Measurements from ENCODE around the gene PTPRCAP.

The PTPRCAP gene

GRCh38 chr11:67457453-67457852 lies 20.0 kb upstream of the PTPRCAP start:
- no peak for DNase-seq (ENCODE audit: low read depth)
- H3K4me3 ChIP-seq (ENCODE audit: low read depth, low read length), result no peak overlapping the region
- TF ChIP-seq, protein P1, sequence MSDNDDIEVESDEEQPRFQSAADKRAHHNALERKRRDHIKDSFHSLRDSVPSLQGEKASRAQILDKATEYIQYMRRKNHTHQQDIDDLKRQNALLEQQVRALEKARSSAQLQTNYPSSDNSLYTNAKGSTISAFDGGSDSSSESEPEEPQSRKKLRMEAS (IDR thresholded peaks at IDR 0.05; ENCODE audit: low read depth, low read length), result no peak
- TF ChIP-seq POLR2A (IDR thresholded peaks at IDR 0.05; ENCODE audit: extremely low read depth, insufficient read length), result no peak
- no peak for TF ChIP-seq MYC (IDR thresholded peaks at IDR 0.05; ENCODE audit: low read depth, low read length)
- TF ChIP-seq, protein P2, sequence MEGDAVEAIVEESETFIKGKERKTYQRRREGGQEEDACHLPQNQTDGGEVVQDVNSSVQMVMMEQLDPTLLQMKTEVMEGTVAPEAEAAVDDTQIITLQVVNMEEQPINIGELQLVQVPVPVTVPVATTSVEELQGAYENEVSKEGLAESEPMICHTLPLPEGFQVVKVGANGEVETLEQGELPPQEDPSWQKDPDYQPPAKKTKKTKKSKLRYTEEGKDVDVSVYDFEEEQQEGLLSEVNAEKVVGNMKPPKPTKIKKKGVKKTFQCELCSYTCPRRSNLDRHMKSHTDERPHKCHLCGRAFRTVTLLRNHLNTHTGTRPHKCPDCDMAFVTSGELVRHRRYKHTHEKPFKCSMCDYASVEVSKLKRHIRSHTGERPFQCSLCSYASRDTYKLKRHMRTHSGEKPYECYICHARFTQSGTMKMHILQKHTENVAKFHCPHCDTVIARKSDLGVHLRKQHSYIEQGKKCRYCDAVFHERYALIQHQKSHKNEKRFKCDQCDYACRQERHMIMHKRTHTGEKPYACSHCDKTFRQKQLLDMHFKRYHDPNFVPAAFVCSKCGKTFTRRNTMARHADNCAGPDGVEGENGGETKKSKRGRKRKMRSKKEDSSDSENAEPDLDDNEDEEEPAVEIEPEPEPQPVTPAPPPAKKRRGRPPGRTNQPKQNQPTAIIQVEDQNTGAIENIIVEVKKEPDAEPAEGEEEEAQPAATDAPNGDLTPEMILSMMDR (IDR thresholded peaks at IDR 0.05; ENCODE audit: low read depth, low read length), result no peak

- no peak overlapping the region for H3K4me3 ChIP-seq (ENCODE audit: low read depth, low read length)
- TF ChIP-seq MYC (IDR thresholded peaks at IDR 0.05; ENCODE audit: low read depth, low read length) (no peak), POLR2A (IDR thresholded peaks at IDR 0.05; ENCODE audit: extremely low read depth, insufficient read length) (no peak)
- TF ChIP-seq, protein P1 (IDR thresholded peaks at IDR 0.05; ENCODE audit: low read depth, low read length), result no peak
- TF ChIP-seq, protein P2 (IDR thresholded peaks at IDR 0.05; ENCODE audit: low read depth, low read length), result no peak
- DNase-seq (ENCODE audit: low read depth), result no peak
These were observed 18.7 kb upstream of the PTPRCAP start for GRCh38 chr11:67456068-67456705.

- TF ChIP-seq POLR2A (IDR thresholded peaks at IDR 0.05; ENCODE audit: extremely low read depth, insufficient read length) (no peak), MYC (IDR thresholded peaks at IDR 0.05; ENCODE audit: low read depth, low read length) (no peak)
- TF ChIP-seq, protein P1 (IDR thresholded peaks at IDR 0.05; ENCODE audit: low read depth, low read length), result no peak
- TF ChIP-seq, protein P2 (IDR thresholded peaks at IDR 0.05; ENCODE audit: low read depth, low read length), result no peak
- DNase-seq (ENCODE audit: low read depth), result no peak
- H3K4me3 ChIP-seq (ENCODE audit: low read depth, low read length), result no peak within 1 kb of the TSS
These were observed 17.6 kb upstream of the PTPRCAP start, which contains the start of gene CABP4 for GRCh38 chr11:67455054-67455453. Gene CABP4 (plus strand): TSS chr11:67455354. CDS start chr11:67455424, 70 bp downstream.

DNA sequence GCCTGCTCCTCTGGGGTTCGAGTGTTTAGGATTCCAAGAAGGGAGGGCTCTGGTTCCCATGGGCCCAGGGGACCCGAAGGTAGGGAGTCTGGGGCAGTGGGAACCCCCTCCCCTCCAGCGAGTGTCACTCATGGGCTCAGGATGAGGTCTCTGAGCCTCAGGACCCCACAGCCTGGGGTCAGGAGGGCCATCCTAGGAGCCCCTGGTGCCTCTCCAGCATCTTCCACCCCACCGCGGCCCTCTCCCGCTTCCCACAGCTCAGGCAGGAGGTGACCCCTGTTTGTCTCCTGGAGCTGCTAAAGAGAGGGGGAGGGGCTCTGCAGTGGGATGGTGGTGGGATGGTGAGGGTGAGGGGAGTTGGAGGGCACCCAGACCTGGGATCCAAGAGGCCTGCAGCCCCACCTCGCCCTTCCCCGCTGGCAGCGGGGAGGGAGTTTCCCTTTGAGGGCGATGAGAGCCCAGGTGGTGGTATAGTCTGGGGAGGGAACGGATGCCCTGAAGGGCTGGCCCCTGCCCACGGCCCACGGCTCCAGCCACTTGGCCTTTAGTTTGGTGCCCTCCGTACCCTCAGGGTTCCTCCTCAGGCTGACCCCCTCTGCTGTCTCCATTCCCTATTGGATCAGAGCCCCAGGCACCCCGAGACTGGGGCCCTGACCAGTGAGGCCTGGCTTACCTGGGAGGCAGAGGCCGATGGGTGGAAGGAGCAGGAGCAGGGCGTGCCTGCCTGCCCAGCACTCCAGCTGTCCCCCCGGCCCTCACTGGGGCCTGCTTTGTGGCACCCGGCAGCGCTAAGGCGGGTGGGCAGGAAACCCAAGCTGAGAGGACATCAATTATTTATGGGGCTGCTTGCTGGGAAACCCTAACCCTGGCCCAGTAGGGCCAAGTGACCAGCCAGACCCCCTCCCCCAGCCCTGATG lies 16.6 kb upstream of the PTPRCAP start:
- DNase-seq (ENCODE audit: low read depth), result no peak
- TF ChIP-seq, protein P2 (IDR thresholded peaks at IDR 0.05; ENCODE audit: low read depth, low read length), result no peak
- TF ChIP-seq, protein P1 (IDR thresholded peaks at IDR 0.05; ENCODE audit: low read depth, low read length), result no peak
- no peak for TF ChIP-seq MYC (IDR thresholded peaks at IDR 0.05; ENCODE audit: low read depth, low read length)
- no peak for TF ChIP-seq POLR2A (IDR thresholded peaks at IDR 0.05; ENCODE audit: extremely low read depth, insufficient read length)
- H3K4me3 ChIP-seq (ENCODE audit: low read depth, low read length), result no peak overlapping the region

DNA sequence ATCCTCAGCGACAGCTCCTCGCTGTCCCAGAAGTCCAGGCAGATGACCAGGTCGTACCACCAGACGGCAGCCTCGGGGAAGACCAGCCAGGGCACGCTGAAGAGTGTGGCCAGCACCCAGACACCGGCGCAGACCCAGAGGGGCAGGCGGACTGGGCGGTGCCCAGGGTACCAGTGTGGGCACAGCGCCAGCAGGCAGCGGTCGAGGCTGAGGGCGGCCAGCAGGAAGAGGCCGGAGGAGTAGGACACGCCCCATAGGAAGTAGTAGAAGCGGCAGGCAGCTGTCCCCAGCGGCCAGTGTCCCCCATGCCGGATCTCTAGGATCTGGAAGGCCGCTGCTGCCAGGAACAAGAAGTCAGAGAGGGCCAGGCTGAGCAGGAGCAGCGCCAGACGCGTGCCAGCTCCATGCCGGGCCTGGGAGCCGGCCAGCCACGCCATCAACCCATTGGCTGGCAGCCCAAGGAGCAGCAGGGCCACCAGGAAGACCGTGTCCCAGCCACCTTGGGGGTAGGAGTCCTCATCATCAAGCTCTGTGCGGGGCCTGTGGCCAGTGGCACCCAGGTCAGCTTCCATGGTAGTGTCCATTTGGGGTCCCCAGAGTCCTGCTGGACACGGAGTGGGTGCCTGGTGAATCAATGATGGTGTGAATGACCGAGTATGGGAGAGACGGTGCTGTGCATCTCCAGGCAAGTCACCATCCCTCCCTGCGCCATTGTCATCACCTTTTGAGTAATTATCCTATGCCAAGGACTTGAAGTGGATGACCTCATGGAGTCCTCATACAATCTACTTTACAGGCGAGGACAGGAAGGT lies 14.9 kb upstream of the PTPRCAP start, which contains the start of gene GPR152:
Gene GPR152 (minus strand): TSS at position 589 of the 812 bp plus-strand sequence. CDS start 5 bp downstream, at position 584.
- H3K4me3 ChIP-seq (ENCODE audit: low read depth, low read length), result no peak within 1 kb of the TSS
- no peak for DNase-seq (ENCODE audit: low read depth)
- no peak for TF ChIP-seq POLR2A (IDR thresholded peaks at IDR 0.05; ENCODE audit: extremely low read depth, insufficient read length)
- TF ChIP-seq, protein P2 (IDR thresholded peaks at IDR 0.05; ENCODE audit: low read depth, low read length), result no peak
- TF ChIP-seq MYC (IDR thresholded peaks at IDR 0.05; ENCODE audit: low read depth, low read length), result no peak
- TF ChIP-seq, protein P1 (IDR thresholded peaks at IDR 0.05; ENCODE audit: low read depth, low read length), result no peak

All from NB4 (cell line).